PC-3 (cell line): ENCODE results near the gene RBP3.

ENCODE experiments used
- EZH2 ChIP-seq: fragments of 300-600 bp; sonication (generic); IDR thresholded peaks from one replicate; pipeline ENCODE4 v1.6.1; 2017; ENCODE audit warnings: antibody characterized with exemption, mild to moderate bottlenecking, low read length; ENCODE audit not compliant: unreplicated experiment
- TF ChIP-seq, protein P1 (sequence below): fragments of 300-600 bp; sonication (generic); conservative IDR thresholded peaks from 2 replicates; pipeline ENCODE4 v1.5.1; 2017; ENCODE audit warnings: antibody characterized with exemption, low read depth, mild to moderate bottlenecking, low read length

DNA sequence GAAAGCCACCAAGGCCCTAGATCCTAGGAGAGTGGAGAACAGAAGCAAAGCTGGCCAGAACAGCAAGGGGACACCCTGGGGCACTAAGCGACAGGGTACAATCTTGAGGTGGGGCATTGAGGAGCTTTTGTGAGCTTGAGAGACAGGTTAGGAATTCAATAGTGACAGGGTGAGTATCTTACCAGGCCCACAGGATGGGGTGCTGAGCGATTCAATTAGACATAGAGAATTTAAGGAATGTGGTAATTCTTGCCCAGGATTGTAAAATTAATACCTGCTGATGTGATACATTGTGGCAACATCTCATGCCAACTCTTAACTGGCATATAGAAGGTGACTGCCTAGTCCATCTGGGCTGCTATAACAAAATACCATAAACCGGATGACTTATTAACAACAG lies 14.0 kb downstream of the RBP3 start:
- TF ChIP-seq, protein P1, sequence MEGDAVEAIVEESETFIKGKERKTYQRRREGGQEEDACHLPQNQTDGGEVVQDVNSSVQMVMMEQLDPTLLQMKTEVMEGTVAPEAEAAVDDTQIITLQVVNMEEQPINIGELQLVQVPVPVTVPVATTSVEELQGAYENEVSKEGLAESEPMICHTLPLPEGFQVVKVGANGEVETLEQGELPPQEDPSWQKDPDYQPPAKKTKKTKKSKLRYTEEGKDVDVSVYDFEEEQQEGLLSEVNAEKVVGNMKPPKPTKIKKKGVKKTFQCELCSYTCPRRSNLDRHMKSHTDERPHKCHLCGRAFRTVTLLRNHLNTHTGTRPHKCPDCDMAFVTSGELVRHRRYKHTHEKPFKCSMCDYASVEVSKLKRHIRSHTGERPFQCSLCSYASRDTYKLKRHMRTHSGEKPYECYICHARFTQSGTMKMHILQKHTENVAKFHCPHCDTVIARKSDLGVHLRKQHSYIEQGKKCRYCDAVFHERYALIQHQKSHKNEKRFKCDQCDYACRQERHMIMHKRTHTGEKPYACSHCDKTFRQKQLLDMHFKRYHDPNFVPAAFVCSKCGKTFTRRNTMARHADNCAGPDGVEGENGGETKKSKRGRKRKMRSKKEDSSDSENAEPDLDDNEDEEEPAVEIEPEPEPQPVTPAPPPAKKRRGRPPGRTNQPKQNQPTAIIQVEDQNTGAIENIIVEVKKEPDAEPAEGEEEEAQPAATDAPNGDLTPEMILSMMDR = no peak
- TF ChIP-seq EZH2 = no peak
